Fibroblast of pulmonary artery (primary cell): ENCODE results near the gene LYRM2.

Experiments
- DNase-seq: peaks from one replicate; pipeline ENCODE4 v3.0.0-alpha.2; 2010; ENCODE audit warnings: low read depth
- H3K4me3 ChIP-seq: replicated peaks from 2 replicates; pipeline ENCODE4 v1.5.1; 2011; ENCODE audit warnings: low read depth, mild to moderate bottlenecking, control low read depth, low read length, moderate library complexity
- TF ChIP-seq, protein P1 (sequence below): IDR thresholded peaks from 2 replicates; pipeline ENCODE4 v1.5.1; 2011; ENCODE audit warnings: mild to moderate bottlenecking, control low read depth, low read length, inconsistent platforms; ENCODE audit errors: missing control alignments

LYRM2 gene

DNA sequence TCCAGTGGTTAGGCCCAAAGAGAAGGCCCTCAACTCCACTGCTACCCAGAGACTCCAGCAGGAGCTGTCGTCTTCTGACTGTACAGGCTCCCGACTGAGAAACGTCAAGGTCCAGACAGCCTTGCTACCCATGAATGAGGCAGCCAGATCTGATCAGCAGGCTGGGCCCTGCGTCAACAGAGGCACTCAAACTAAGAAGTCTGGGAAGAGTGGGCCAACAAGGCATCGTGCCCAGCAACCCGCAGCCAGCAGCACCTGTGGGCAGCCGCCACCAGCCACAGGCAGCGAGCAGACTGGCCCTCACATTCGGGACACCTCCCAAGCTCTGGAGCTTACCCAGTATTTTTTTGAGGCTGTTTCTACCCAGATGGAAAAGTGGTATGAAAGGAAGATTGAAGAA, 8.1 kb downstream of the LYRM2 start:
- no peak for DNase-seq
- TF ChIP-seq, protein P1, sequence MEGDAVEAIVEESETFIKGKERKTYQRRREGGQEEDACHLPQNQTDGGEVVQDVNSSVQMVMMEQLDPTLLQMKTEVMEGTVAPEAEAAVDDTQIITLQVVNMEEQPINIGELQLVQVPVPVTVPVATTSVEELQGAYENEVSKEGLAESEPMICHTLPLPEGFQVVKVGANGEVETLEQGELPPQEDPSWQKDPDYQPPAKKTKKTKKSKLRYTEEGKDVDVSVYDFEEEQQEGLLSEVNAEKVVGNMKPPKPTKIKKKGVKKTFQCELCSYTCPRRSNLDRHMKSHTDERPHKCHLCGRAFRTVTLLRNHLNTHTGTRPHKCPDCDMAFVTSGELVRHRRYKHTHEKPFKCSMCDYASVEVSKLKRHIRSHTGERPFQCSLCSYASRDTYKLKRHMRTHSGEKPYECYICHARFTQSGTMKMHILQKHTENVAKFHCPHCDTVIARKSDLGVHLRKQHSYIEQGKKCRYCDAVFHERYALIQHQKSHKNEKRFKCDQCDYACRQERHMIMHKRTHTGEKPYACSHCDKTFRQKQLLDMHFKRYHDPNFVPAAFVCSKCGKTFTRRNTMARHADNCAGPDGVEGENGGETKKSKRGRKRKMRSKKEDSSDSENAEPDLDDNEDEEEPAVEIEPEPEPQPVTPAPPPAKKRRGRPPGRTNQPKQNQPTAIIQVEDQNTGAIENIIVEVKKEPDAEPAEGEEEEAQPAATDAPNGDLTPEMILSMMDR: no peak
- H3K4me3 ChIP-seq: no peak overlapping the region

DNA sequence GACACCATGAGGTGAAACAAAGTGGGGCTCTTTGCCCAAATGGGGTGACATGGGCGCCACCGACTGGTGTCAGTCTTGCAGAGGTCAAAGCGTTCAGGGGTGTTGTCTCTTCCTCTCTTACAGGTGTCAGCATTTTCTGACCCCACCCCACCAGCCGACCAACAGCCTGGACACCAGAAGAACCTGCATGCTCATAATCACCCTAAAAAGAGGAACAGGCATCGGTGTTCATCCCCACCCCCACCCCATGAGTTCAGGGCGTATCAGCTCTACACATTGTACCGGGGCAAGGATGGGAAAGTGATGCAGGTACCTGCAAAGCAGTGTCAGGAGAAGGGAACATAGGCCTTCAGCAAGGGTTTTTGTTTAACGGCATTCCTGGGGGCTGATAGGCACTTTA, 14.8 kb downstream of the LYRM2 start:
- TF ChIP-seq, protein P1: no peak
- no peak overlapping the region for H3K4me3 ChIP-seq
- no peak for DNase-seq

DNA sequence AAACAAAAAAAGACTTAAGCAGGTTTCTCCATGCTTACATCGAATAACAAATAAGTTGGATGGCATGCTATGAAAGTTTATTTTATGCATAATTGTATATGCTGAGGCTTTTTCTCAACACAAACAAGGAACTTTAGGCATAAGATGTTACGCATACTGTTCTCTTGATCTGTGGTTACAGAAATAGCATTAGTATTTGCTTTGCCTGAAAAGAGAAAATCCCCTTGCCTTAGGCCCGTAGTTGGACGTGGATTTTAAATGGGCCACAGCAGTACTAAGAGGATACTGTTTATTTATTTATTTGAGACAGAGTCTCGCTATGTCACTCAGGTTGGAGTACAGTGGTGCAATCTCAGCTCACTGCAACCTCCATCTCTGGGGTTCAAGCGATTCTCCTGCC, 19.0 kb downstream of the LYRM2 start:
- no peak for DNase-seq
- TF ChIP-seq, protein P1: no peak

DNA sequence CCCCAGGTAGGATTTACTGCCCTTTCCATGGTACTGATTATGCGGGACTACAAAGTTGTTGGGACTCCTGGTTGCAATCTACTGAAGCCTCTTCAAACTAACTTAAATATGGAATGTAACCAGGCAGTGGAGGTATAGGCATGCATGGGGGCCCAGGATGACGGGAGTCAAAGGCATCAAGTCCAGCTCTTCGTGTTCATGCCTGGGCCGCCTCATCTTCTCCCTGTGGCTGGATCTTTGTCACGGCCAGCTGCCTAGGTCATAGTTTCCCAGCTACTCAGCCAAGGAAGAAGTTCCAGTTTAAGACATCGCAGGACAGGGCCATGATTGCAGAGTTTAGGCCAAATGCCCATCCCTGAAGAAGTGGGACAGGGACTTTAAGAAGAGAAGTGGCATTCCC, 20.5 kb downstream of the LYRM2 start:
- H3K4me3 ChIP-seq: no peak overlapping the region
- no peak for DNase-seq
- TF ChIP-seq, protein P1: no peak

More for the DNA sequence above, 19.0 kb downstream of the LYRM2 start:
- H3K4me3 ChIP-seq: no peak overlapping the region

DNA sequence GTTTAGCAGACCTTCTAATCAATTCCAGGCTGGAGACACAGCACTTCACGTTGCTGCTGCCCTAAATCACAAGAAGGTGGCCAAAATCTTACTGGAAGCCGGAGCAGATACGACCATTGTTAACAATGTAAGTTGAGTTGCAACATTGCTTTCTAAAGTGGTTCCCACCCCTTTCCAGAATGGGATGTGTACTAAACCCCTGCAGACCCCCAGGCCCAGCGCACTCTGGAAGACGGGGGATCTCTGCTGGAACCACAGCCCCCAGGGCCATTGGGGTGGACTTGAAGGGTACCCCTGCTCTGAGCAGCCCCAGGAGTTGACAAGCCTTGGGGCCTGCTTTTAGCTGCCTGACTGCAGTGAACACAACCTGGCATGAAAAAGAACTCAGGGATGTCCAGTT, 22.0 kb downstream of the LYRM2 start:
- TF ChIP-seq, protein P1: no peak
- no peak overlapping the region for H3K4me3 ChIP-seq

DNA sequence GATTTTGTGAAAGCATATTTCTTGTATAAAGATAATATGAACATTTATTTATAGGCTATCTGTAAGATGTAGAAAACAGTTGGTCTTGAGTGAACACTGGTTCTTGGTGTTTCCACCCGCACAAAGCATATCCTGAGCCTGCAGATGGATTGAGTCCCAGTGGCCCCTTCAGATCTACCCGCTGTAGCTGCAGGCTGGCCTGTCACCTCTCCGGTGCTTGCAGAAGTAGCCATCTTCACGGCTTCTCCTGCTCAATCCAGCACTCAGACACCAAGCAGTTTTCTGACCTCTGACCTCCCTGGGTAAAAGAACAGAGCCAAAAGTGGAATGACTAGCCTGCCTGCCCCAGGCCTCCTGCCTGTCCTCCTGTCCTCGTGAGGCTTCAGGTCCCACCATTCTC, 22.7 kb downstream of the LYRM2 start:
- no peak overlapping the region for H3K4me3 ChIP-seq
- TF ChIP-seq, protein P1: no peak
- no peak for DNase-seq

More for the DNA sequence above, 22.0 kb downstream of the LYRM2 start:
- DNase-seq: no peak

DNA sequence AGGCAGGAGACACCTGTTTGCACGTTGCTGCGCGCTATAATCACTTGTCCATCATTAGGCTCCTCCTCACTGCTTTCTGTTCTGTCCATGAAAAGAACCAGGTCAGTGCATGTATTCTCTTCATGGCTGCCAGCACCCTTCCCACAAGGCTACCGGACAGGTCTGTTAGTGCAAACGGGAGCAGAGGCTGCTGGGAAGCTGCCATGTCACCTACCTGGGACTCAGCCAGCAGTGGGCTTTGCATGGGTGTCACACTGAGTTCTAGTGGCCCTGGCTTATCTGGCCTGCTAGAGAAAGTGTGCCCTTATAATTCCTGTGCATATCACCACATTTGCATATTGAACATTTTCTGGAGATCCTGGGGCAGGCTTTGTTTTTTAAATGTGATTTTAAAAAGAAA, 24.8 kb downstream of the LYRM2 start:
- no peak for DNase-seq
- TF ChIP-seq, protein P1: no peak
- no peak overlapping the region for H3K4me3 ChIP-seq
